Stimulated activated CD8-positive, alpha-beta memory T cell treated with anti-CD3 and anti-CD28 coated beads, Interleukin-7, amount 100 ng/mL, for 24 hours (primary cell): ENCODE results near the gene IMPG1.

Experiments
- DNase-seq: peaks from one replicate; pipeline ENCODE4 v3.0.0-alpha.2; 2020; ENCODE audit warnings: low read depth

IMPG1 gene

GRCh38 chr6:75893058-75893775 lies 179.2 kb downstream of the IMPG1 start:
- DNase-seq = no peak

DNA sequence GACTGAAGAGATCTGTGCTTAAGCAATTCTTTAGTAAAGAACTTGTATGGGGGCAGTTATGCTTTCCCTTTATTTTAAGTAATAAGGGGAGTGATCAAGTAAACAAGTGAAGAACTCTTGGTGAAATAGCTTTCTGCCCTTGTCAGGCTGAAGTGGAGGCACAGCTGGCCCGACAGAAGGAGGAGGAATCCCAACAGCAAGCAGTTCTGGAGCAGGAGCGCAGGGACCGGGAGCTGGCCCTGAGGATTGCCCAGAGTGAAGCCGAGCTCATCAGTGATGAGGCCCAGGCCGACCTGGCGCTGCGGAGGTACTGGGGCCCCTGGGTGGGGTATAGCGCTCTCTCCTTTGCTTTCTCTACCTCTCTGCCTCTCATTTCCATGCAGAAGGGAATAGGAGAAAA lies 180.1 kb downstream of the IMPG1 start:
- DNase-seq = no peak

- no peak for DNase-seq
These were observed 187.6 kb downstream of the IMPG1 start for GRCh38 chr6:75884822-75885221.

- no peak for DNase-seq
These were observed 189.7 kb downstream of the IMPG1 start for GRCh38 chr6:75882734-75883133.

DNA sequence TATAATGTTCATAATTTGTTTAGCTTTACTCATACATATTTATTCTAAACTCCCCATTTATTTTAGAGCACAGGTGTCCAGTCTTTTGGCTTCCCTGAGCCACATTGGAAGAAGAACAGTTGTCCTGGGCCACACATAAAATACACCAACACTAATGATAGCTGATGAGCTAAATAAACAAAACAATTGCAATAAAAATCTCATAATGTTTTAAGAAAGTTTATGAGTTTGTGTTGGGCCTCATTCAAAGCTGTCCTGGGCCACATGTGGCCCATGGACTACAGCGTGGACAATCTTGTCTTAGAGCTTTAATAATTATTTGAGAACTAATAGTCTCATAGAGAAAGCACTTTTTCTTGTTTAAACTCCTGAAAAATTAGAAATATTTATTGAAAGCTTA lies 192.2 kb downstream of the IMPG1 start:
- DNase-seq = no peak

DNA sequence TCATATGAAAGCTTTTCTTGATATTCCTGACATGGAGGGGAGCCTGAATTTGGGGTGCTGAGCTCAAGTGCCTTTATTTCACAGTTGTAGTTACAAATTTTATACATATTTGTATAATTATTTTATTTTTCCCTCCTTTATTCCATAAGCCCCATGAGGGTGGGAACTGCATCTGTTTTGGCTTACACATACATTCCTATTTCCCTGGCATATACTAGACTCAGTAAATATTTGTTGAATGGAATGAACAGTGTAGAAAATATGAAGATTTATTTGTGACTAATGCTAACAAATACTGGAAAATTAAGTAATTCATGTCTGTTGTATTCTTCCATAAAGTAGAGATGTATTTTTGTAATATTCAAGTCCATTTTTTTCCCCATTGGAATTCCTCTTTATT lies 196.3 kb downstream of the IMPG1 start:
- no peak for DNase-seq

DNA sequence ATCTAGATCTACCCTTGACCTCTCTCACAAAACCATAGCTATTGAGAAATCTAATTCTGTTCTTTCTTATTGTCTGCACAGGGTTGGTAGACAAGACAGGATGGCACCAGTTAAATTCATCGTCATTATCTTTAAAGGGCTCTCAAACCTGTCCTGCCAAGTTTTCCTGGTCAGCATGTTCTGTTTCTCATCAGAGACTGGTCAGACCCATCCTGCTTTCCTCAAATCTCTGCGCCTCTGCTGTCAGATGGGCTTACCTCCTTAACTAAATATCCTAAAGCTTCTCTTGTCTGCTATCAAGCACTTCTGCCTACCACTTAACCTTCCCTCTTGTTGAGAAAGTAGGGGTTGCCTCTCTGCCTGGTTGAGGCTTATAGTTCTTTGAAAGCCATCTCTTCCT lies 198.2 kb downstream of the IMPG1 start:
- DNase-seq = no peak
